Stimulated activated CD8-positive, alpha-beta memory T cell treated with anti-CD3 and anti-CD28 coated beads, Interleukin-2, amount 100 ng/mL, for 1 hour (primary cell): ENCODE measurements around the gene PHF21A.
"Not testable (repeated sequence)": the region's sequence is repeated elsewhere in the genome, so short reads cannot be mapped to it uniquely, and the experiment has no call there.

ENCODE experiments used
- DNase-seq, 2 donors: peaks; one replicate each; pipeline ENCODE4 v3.0.0-alpha.2; 2020; ENCODE audit warnings: low read depth in 2 of 2

Gene PHF21A

DNA sequence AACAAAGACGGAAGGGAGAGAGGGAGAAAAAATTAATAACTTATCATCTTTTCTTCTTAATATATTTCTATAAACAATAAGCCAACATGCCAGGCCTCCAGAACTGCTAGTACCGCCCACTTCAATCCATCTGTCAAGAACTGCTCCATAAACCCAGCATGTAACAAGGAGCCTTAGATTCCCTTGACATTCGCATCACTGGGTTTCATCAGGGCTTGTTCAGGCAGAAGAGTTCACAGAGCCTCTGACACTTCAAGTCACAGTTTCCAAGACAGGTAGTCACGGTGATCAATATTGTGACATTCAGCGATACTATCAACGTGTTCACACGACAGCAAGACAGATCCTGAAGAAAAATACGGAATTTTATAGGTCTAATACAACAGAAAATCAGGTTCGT is 137.1 kb downstream of the PHF21A start:
- DNase-seq: no peak

DNA sequence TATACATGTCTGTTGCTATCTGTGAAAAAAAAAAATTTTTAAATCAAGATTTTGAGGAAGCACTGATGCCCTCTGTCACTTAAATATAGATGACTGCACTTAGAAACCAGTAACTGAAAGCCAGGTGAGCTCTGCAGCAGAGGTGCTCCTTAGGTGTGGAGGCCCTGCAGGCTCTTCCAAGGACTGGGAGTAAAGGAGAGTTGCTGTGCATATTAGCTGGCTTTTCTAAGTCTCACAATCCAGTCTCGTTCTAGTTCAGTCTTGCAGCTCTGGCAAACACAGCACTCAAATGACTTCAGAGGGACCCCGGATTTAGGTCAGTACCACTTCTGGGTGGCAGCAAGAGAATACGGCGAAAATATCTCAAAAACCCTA is 137.8 kb downstream of the PHF21A start:
- no peak for DNase-seq

DNA sequence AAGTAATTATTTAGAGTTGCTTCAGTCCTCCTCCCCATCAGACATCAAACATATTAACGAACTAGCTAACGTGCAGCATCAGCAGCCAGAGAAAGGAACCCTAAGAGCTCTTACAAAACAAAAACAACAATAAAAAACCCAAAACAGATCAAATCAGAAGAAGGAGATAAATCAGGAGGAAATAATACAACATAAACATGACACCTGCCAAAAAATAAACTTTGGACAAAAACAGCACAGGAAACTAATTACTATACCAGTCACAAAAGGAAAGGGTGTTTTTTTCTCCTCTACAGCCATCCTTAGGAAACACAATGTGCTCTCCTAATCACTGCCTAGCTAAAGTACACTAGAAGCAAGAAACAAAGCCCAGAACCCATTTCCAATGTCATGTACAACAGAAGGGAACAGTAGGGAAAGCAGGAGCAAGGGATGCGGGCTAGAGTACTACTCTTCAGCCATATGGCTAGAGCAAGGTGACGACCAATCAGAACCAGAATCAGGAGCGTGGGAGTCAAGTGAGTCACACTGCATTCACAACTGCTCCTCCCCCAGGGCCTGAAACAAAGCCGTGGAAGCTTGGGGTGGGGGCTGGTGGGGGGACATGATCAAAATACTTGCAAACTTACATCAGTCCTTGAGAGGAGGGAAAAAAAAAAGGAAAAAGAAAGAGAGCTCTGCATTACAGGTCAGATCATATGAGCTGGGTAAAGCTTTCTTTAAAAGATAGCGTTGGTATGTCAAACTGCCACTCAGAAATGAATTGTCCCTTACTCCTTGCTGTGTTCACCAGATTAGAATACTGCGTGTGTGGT is 138.4 kb downstream of the PHF21A start:
- DNase-seq: no peak

DNA sequence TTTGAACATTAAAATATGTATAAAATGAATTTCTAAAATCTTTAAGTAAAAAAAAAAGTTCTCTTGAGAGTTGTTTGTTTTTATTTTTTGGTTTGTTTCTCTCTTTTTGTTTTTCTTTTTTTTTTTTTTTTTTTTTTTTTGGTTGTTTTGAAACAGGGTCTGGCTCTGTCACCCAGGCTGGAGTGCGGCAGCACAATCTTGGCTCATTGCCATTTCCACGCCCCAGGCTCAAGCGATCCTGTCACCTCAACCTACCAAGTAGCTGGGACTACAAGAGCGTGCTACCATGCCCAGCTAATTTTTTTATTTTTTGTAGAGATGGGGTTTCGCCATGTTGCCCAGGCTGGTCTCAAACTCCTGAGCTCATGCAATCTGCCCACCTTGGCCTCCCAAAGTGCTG is 139.4 kb downstream of the PHF21A start:
- not testable (repeated sequence) for DNase-seq

DNA sequence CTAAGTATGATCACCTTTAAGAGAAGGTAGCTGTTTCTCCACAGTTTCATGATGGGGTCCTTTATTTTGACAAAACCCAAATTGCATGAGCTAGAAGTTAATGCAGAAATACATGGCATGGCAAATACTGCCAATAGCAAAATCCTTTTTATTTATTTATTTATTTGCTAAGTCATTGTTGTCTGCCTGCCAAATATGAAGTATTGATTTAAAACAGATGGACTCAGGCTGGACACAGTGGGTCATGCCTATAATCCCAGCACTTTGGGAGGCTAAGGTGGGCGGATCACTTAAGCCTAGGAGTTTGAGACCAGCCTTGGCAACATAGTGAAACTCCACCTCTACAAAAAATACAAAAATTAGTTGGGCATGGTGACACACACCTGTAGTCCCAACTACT is 146.4 kb downstream of the PHF21A start:
- no peak for DNase-seq

DNA sequence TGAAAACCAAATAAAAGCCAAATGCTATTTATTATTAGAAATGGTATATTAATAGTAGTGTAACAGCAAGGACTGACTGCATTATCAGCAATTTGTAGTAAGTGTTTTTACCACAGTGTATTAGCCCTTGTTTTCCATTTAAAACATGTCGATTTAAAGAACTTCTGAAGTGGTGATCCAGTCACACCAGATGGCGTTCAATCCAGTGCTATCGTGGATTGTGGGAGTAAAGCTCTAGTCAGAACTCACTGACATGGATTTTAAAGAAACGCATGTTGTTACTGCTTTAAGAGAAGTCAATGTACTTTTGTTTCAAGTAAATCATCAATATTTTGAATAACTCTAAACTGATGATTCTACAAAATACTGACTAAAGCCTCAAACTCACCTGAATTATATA is 147.7 kb downstream of the PHF21A start:
- no peak for DNase-seq

DNA sequence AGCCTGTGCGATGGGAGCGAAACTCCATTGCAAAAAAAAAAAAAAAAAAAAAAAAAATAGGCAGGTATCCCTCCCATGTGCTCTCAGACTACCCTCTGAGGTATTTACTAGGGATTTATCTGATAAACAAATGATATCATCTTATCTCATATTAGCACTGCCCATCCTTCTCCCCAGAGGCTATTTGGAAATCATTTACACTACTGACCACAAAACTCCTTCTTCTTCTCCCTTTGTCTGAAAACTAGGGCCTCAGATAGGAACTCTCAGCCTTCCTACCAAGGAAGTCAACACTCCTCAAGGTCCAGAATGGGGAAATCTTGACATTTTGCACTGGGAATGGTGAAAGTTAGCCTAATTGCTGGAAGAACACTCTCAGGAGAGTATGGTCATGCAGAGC is 152.4 kb downstream of the PHF21A start:
- no peak for DNase-seq

DNA sequence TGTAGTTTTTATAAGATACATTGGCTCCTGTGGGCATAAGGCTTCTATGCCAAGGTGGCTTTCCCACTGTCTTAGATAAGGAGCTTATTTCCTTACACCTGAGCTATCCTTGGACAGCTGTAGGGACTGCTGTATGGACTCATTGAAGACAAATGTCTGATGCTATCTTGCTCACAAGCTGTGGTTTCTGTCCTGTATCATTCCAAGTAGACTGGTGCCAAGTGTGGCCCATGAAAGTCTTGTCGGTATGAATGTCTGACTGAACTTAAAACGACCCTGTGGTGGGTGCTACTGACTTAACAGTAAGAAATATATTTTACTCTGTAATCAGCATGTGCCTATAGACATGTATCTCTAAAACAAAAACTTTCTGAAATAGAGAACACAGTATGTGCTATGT is 153.7 kb downstream of the PHF21A start:
- no peak for DNase-seq

DNA sequence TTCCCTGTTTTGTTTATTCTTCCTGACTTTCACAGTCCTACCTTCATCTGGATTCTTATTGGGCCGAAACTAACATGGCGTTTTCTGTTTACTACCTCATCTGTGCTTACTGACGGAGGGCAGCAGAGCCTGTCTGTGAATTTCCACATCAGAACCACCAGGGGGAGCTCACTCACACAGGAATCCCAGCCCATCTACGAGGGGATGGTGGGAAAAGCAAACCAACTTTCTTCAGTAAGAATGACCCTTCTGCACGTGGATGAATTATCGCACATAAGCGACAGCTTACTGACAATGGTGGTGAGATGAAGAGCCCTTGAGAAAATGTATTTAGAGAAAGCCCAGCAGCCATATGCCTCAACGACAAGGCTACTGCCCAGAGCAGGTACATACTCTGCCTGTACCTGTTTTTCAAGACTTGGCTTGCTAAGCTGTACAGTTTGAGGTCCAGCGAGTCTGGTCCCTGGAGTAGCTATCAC is 156.3 kb downstream of the PHF21A start:
- peak; percentile 37 for DNase-seq

DNA sequence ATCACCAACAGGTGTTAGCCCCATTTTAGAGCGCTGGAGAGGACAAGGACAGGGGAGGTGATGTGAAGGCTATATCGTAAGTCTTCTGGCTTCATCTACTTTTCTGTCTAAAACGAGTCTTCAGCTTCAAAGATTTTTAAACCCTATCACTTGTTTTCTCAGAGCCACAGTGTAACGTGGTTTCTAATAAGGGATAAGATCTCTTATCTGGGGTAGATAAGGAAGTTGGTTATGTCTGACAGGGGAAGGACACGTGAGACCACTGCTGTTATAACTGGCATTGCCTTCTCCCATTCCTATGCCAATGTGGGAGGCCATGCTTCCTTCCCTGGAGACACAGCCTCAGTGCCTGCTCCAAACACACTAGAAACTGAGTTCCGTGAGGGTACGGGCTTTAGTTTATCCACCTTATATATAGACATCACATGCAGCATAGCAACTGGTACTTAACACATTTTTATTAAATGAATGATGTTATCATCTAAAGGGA is 159.5 kb downstream of the PHF21A start:
- DNase-seq: no peak

DNA sequence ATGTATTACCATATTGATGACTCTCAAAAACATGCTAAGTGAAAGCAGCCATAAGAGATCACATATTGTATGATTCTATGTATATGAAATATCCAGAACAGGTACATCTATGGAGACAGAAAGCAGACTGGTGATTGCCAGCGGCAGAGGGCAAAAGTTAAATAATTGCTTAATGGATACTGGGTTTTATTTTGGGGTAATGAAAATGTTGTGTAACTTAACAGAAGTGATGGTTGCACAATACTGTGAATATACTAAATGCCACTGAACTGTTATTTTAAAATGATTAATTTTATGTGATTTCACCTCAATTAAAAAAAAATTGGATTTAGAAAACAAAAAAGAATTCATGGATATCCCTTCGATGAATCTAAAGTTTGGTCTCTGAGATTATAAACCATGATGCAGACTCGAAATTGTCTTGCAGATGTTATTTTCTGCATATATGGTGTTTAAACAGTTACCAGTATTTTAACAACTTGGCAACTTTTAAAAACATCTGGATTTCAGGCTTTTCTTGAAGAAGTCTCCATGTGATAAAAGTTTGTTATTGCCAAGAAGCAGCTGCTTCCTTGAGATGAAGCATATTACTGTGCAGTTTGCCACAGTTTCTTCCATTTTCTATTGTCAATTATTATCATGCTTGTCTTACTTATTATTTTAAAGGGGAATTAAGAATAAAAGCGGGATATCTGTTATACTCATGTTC is 160.7 kb downstream of the PHF21A start:
- no peak for DNase-seq

DNA sequence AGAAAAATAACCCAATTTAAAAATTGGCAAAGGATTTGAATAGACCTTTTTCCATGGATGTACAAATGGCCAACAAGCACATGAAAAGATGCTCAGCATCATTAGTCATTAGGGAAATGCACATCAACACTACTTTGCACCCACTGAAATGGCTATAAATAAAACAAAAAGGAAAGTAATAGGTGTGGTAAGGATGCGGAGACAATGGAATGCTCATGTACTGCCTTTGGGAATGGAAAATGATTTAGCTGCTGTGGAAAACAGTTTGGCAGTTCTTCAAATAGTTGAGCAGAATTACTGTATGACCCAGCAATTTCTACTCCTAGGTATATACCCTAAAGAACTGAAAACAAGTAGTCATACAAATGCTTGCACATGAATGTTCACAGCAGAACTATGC is 161.4 kb downstream of the PHF21A start:
- no peak for DNase-seq

DNA sequence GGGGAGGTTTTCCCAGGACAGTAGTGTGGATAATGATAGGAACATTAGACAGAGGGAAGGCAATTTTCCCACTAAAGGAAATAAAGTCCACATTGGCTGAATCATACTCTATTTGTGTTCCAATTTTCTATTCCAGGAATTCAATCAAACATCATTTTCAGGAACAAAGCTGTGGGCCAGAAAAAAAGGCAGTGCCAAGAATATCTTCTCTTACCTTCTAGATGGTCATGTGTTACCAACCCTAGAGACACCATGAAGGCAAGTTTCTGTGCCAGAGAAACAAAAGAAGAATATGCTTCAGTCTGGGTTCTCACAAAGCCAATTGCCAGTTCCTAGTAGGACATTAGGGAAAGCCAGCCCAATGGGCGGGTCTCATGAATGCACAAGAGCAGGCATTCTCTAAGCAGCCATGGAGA is 171.3 kb downstream of the PHF21A start:
- no peak for DNase-seq

DNA sequence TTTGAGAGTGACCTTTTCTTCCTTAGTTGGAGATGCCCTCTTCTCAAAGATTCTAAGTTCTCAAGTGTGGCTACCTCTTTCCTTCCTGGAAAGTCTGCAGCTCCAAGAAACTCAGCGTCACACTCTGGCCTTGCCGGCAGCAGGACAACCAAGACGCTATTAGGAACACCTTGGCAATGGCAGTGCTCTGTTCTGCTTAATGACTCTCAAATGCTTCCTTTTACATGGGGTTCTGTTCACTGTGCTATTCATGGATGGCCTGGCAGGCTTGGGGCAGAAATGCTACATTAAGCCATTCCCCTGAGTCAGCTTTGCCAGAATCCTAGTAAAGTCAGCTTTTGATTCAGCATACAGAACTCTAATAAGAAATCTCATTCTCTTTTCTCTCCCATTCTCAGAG is 172.9 kb downstream of the PHF21A start:
- no peak for DNase-seq

DNA sequence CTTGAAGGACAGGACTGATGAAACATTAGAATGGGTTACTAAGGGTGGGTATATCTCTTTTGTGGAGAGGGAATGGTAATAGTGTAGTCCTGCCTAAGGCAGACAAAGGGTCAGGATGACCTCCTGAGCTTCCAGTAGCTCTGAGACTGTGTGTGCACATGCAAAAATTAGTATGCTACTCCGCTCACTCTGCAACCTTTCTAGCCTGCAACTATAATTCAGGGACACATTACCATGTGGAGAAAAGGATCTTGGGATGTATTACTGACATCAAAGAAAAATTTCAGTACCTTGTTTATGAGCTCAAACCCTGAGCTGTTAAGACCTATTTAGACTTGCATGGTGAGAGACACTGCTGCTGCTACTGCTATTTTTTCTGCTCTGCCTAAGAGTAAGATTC is 173.4 kb downstream of the PHF21A start:
- no peak for DNase-seq

DNA sequence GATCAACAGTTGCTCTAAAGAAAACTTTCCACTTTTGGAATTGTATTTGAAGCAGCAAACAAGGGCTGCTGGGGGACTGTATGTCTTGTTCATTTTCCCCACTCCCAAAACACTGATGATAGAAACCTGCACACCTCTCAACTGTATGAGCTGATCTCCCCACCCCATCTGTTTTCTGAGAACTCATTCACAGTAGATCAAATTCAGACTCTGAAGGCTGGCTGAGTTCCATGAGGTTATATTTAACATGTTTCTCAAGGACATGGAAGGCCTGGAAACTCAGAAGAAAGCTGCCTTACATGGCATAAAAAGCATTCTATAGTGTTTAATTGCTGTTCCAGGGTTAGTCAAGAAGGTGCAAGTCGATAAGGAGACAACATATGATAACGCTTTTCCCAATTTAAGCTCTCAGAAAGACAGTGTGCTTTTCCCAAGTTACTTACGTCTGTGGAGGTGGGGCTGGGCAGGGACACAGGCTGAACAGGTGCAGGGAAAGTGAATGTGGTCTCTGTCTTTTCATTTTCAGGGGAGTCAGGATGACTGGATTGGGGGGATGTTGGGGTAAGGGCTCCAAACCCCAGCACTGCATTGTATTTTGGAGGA is 175.8 kb downstream of the PHF21A start:
- DNase-seq: no peak

DNA sequence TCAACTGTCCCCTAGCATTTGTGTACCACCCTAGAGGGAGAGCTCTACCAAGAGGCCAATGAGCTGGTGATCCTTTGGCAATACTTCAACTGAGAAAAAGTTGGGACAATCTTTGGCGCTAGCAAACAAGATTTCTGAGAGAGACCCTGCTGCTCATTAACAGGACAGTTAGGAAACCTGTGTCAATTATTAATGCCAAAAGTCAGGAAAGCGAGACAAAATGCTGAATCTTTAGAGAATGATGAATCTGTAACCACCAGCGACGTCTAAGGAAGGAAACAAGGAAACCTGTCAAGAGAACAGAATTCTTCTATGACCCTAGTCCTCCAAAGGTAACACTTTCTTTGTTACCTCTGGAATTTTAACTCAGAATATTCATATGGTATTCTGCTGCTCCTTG is 178.9 kb downstream of the PHF21A start:
- DNase-seq: no peak

DNA sequence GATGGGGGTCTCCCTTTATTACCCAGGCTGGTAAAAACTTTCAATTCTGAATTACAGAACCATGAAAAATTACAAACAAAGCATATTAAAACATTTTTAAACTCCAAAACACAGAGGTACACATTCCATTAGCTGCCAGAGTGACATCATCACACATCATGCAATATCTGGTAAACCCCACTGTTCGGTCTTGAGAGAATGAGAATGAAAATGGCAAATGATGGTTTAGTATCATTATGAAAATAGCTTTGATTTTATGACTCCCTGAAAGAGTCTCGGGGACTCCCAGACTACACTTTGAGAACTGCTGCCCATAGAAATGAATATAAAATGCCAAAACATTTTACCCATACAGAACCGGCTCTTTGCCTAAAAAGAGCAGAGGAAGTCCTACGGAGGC is 180.0 kb downstream of the PHF21A start:
- no peak for DNase-seq

DNA sequence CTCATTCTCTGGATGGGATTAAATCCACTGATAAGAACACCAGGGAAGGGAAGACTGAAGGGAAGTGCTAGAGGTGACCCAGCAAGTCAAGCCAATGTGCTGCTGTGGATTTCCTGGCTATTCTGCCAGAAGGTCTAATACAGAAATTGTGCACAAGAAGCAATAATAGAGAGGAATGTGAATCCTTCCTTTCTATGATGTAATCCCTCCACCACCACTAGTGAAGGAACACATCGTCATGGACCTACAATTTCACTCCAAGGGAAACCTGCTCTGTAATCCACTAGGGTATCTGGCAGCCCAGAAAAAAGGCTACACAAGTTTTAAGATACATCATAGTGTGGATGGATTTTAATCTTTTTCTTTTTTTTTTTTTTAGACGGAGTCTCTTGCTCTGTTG is 181.4 kb downstream of the PHF21A start:
- DNase-seq: no peak

DNA sequence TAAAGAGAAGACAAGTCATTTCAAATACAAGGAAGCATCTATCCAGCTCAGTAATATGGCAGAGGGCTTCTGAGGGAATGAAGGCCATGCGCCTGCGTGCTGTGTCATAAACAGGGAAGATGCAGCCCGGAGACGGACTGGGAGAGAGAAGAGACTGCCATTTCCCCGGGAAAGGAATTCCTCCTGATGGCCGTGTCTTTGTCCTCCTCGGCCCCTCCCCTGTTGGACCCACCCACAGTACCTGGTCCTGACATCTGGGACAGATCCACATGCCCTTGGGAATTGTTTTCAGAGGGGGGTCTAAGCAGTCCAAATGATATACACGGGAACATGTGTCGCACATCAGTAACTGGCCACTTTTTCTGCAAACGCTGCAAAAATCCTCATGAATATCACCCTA is 183.3 kb downstream of the PHF21A start:
- DNase-seq: no peak

DNA sequence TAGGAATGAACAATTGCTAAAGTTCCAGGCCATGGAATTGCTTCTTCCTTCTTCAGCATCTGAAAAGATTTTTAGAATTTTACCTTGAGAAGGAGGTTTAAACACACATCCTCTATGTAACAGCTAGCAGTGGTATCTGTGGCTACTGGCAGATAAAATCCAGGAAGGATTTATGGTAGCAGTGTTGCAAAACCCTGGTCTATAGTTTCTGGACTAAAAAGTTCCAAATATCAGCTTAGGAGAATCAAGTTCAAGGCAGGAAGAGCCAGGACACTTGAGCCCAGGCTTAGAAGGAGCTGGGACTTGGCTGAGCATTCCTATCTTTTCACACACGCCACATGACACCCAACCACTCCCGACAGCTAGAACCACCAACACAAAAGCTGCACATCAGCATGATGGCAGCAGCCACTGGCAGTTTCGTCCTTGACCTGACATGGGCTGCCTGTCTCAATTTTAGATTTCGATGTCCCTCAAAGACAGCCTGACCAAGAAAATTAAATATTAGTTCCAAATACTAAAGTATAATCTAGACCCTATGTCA is 184.7 kb downstream of the PHF21A start:
- no peak for DNase-seq

DNA sequence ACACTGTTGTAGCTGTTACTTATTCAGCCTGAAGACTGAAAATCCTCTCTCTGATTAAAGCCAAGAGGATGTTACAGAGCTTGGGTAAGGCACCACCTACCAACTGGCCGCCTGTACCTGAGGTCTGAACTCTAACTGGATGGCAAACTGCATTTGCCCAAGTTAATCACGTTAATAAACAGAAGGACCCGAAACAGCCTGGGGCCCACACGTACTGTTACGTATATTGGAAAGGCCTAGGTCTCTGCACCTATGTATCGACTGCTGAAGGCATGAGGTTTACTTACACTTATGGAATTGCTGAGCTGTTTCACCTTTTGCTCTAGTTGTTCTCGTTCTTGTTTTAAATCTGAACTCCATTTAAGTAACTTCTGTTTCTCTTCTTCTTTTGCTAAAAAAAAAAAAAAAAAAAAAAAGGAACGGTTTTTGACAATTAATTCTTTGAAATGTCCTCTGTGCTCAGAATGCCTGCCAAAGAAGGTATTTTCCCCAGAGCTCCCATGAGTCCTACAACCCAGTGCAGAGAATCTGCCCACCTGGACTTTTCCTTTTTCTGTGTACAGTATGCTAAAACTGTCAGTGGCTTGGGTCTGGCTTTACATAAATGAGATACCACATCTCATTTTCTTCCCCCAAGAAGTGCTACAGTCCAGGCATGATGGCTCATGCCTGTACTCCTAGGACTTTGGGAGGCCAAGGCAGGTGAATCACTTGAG is 185.7 kb downstream of the PHF21A start:
- DNase-seq: no peak
